GM21528 (cell line): ENCODE results near the gene PPA2.
"Not testable (repeated sequence)": the region's sequence is repeated elsewhere in the genome, so short reads cannot be mapped to it uniquely, and the experiment has no call there.

Experiments used
- ATAC-seq: cut with Tn5 transposase; IDR thresholded peaks from one replicate; pipeline ENCODE4 v1.9.1; 2021; ENCODE audit warnings: mild to moderate bottlenecking, moderate library complexity; ENCODE audit not compliant: unreplicated experiment, low FRiP score

The PPA2 gene

GRCh38 chr4:105461221-105461620 is 12.6 kb downstream of the PPA2 start:
- ATAC-seq: no peak

GRCh38 chr4:105460306-105460705 is 13.6 kb downstream of the PPA2 start:
- ATAC-seq: no peak

- not testable (repeated sequence) for ATAC-seq
These were observed 15.3 kb downstream of the PPA2 start for GRCh38 chr4:105458541-105458940.

- no peak for ATAC-seq
These were observed 15.9 kb downstream of the PPA2 start for GRCh38 chr4:105458001-105458400.

- no peak for ATAC-seq
These were observed 17.9 kb downstream of the PPA2 start for GRCh38 chr4:105455998-105456397.

- no peak for ATAC-seq
These were observed 18.7 kb downstream of the PPA2 start for GRCh38 chr4:105455182-105455581.

GRCh38 chr4:105453550-105454205 is 20.2 kb downstream of the PPA2 start:
- ATAC-seq: peak; percentile 72

GRCh38 chr4:105451346-105451745 is 22.5 kb downstream of the PPA2 start:
- no peak for ATAC-seq

GRCh38 chr4:105440890-105441289 is 33.0 kb downstream of the PPA2 start:
- no peak for ATAC-seq

GRCh38 chr4:105437637-105438036 is 36.2 kb downstream of the PPA2 start:
- ATAC-seq: no peak

GRCh38 chr4:105436414-105436813 is 37.4 kb downstream of the PPA2 start:
- no peak for ATAC-seq

- ATAC-seq: no peak
These were observed 38.9 kb downstream of the PPA2 start for GRCh38 chr4:105434940-105435339.

- no peak for ATAC-seq
These were observed 40.4 kb downstream of the PPA2 start for GRCh38 chr4:105433421-105433820.

- no peak for ATAC-seq
These were observed 41.4 kb downstream of the PPA2 start for GRCh38 chr4:105432438-105432837.

GRCh38 chr4:105430811-105431210 is 43.1 kb downstream of the PPA2 start:
- no peak for ATAC-seq

GRCh38 chr4:105426187-105426897 is 47.5 kb downstream of the PPA2 start:
- ATAC-seq: no peak

- no peak for ATAC-seq
These were observed 51.5 kb downstream of the PPA2 start for GRCh38 chr4:105422207-105422920.

- no peak for ATAC-seq
These were observed 56.2 kb downstream of the PPA2 start for GRCh38 chr4:105417624-105418023.

GRCh38 chr4:105415281-105415744 is 58.5 kb downstream of the PPA2 start:
- no peak for ATAC-seq

- ATAC-seq: no peak
These were observed 59.5 kb downstream of the PPA2 start for GRCh38 chr4:105414316-105414715.

GRCh38 chr4:105409135-105409534 is 64.7 kb downstream of the PPA2 start:
- ATAC-seq: not testable (repeated sequence)
